ENCODE data around the gene VILL.
A peak's percentile ranks its signal among the peaks of the same experiment; 100 is the strongest.
"Not testable (repeated sequence)": the region's sequence is repeated elsewhere in the genome, so short reads cannot be mapped to it uniquely, and the experiment has no call there.

The VILL gene

DNA sequence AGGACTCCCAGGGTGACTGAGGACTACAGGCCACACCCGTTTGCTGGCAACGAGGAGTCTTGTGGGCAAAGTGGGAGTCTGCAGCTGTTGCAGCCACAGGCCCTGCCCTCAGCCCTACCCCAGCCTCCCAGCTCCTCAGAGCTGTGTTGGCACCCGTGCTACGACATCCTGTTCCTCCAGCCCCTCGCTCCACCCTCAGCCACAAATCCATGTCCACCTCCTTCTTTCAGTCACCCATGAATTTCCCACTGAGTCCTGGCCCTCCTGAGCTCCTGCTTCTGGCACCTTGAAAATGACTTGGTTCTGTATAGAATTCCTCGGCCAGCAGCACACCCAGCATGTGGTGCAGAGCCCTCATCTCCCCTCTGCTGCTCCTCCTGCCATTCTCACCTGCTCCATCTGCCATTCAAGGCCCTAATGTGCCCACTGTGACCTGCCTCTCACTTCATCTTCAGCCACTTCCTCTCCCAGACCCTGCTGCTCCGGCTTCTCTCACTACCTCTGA, 20.9 kb upstream of the VILL start:
- no peak for TF ChIP-seq CTCF (IDR thresholded peaks at IDR 0.05; ENCODE audit: low read depth, low read length)
- H3K4me3 ChIP-seq (ENCODE audit: low read depth, low read length), result no peak overlapping the region

DNA sequence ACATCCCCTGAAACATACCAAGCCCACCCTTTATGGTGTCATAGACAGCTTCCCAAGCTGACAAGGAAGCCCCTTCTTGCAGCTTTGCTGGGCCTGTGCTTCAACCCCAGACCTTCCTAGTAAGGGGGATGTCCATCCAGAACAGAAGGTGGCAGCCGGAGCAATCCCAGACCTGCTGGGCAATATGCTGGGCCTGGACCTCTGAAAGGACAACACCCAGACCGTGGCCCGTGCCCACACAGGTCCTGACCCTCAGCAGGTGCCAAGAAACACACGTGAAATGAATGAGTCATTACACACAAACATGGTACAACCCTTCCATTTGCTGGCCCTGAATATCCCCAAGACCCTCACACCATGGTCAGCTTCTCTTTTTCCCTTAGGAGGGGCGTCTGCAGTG, 19.8 kb upstream of the VILL start:
- H3K36me3 ChIP-seq, result peaks cover 6% of the 10 kb centered on the region
- H3K27me3 ChIP-seq (ENCODE audit: insufficient read depth, low read depth, severe bottlenecking), result no peaks in the 10 kb centered on the region
- H3K9me3 ChIP-seq (ENCODE audit: severe bottlenecking), result no peaks in the 10 kb centered on the region
- DNase-seq, result no peak
- H3K27ac ChIP-seq, result no peak overlapping the region
- TF ChIP-seq CTCF (IDR thresholded peaks at IDR 0.05; ENCODE audit: low read depth, low read length), result no peak
- H3K4me3 ChIP-seq (ENCODE audit: low read depth, low read length), result no peak overlapping the region

More for the DNA sequence above, 20.9 kb upstream of the VILL start:
- H3K9me3 ChIP-seq (ENCODE audit: severe bottlenecking), result no peaks in the 10 kb centered on the region
- H3K27me3 ChIP-seq (ENCODE audit: insufficient read depth, low read depth, severe bottlenecking), result no peaks in the 10 kb centered on the region
- no peak for DNase-seq
- H3K36me3 ChIP-seq, result no peaks in the 10 kb centered on the region
- no peak overlapping the region for H3K27ac ChIP-seq

DNA sequence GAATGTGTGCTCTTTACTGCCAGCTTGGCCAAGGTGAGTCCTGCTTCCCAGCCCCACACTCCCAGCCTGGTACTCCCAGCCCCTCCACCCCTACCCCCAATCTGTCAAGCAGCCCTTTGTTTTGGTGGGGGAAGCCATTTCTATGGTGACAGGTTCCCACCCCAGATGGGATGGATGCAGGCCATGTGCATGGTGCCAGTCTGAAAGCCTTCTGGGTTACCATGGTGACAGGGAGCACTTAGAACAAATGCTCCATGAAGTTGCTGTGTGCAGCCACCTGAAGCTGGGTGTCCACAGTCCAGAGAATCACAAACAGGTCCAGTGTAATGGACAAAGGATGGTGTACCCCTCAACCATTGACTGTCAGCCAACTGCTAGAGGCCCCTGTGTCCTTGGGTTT, 19.1 kb upstream of the VILL start:
- H3K36me3 ChIP-seq, result peaks cover 11% of the 10 kb centered on the region
- no peaks in the 10 kb centered on the region for H3K27me3 ChIP-seq (ENCODE audit: insufficient read depth, low read depth, severe bottlenecking)
- H3K27ac ChIP-seq, result no peak overlapping the region
- no peak for DNase-seq
- no peaks in the 10 kb centered on the region for H3K9me3 ChIP-seq (ENCODE audit: severe bottlenecking)
- no peak overlapping the region for H3K4me3 ChIP-seq (ENCODE audit: low read depth, low read length)
- TF ChIP-seq CTCF (IDR thresholded peaks at IDR 0.05; ENCODE audit: low read depth, low read length), result no peak

- H3K9me3 ChIP-seq (ENCODE audit: severe bottlenecking); DNase-seq; H3K4me3 ChIP-seq (ENCODE audit: low read depth, low read length); H3K27me3 ChIP-seq (ENCODE audit: insufficient read depth, low read depth, severe bottlenecking); H3K27ac ChIP-seq: not testable (repeated sequence)
- H3K36me3 ChIP-seq, result peaks cover 11% of the 10 kb centered on the region
Measured at GRCh38 chr3:37972056-37972455, 18.5 kb upstream of the VILL start.

GRCh38 chr3:37973246-37974054, 17.1 kb upstream of the VILL start:
- no peaks in the 10 kb centered on the region for H3K9me3 ChIP-seq (ENCODE audit: severe bottlenecking)
- no peaks in the 10 kb centered on the region for H3K27me3 ChIP-seq (ENCODE audit: insufficient read depth, low read depth, severe bottlenecking)
- peaks cover 11% of the 10 kb centered on the region for H3K36me3 ChIP-seq
- no peak for DNase-seq
- H3K4me3 ChIP-seq (ENCODE audit: low read depth, low read length), result no peak overlapping the region
- H3K27ac ChIP-seq, result no peak overlapping the region
- no peak for TF ChIP-seq CTCF (IDR thresholded peaks at IDR 0.05; ENCODE audit: low read depth, low read length)

DNA sequence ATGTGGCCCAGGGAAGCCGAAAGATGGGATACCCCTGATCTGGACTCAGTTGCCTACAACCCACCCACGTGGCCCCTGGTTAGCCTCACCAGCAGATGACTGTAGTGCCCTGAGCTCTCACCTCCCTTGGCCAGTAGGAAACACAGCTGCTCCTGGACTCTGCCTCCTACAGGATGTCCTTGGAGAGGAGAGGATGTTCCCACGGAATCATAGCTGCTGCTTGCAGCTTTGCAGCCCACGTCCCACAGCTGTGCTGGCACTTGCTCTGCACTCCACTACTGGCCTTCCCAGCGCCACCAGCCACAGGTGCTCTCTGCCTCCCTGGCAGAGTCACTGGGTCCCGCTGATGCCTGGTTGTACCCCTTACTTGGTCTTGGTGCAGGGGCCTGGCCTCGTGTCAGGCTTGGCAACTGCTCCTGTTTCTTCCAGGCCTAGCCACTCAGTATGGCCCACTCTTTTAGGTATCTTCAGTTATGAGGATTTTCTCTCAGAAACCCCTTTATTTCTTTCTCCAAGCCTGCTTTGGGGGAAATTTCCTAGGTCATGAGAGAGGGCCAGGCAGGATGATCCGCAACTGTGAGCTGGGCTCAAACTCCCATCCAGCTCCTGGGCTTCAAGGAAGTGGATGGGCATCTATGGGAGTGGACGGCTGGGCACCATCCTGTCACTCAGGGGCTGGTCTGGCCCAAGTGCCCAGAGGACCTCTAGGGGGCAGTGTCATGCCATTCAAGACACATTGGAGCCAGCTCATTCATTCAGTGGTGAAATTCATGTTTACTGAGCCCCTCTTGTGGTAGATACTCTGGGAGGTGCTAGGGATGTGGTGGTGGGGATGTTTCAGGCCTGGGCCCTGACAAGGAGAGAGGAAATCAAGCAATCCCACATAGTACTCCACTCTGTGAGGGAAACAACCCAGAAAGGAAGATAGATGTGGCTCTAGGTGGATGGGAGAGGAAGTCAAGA, 16.2 kb upstream of the VILL start:
- no peak overlapping the region for H3K4me3 ChIP-seq (ENCODE audit: low read depth, low read length)
- no peak overlapping the region for H3K27ac ChIP-seq
- H3K36me3 ChIP-seq, result peaks cover 11% of the 10 kb centered on the region
- TF ChIP-seq CTCF (IDR thresholded peaks at IDR 0.05; ENCODE audit: low read depth, low read length), result peak; percentile 91
- no peaks in the 10 kb centered on the region for H3K9me3 ChIP-seq (ENCODE audit: severe bottlenecking)
- no peaks in the 10 kb centered on the region for H3K27me3 ChIP-seq (ENCODE audit: insufficient read depth, low read depth, severe bottlenecking)
- DNase-seq, result peak; percentile 73
